PC-3 (cell line): ENCODE results near the gene PHRF1. TPM values are rescaled to one million over a fixed set of nuclear protein-coding genes. Genes with fewer than 3 reads are reported as not detected.

Source experiments
- ATAC-seq: fragments of 200-7000 bp; cut with Tn5 transposase; 2 replicates; pipeline ENCODE4 v1.9.1; 2020; ENCODE audit warnings: mild to moderate bottlenecking, moderate library complexity
- BruUV-seq: library from RNA; stranded (reverse); fragments of 400-500 nt; replicated peaks from 2 replicates; lab custom pipeline; 2021; lab: Mats Ljungman, UMichigan
- CTCF ChIA-PET: fragments of 300-600 bp; sonication (Branson Sonifier 250); formaldehyde crosslinking; loops from one replicate; lab custom pipeline; 2022; ENCODE audit warnings: antibody characterized with exemption; lab: Charles Lee
- POLR2A ChIA-PET: fragments of 300-600 bp; sonication (Branson Sonifier 250); formaldehyde crosslinking; loops from one replicate; lab custom pipeline; 2022; ENCODE audit warnings: antibody characterized with exemption; ENCODE audit not compliant: unreplicated experiment; lab: Charles Lee
- DNase-seq: peaks from one replicate; pipeline ENCODE4 v3.0.0-alpha.2; 2015
- H2AFZ ChIP-seq: fragments of 300-600 bp; sonication (generic); 2 replicates; pipeline ENCODE4 v1.6.0; 2016; ENCODE audit warnings: antibody characterized with exemption, low read length
- H3F3A ChIP-seq: fragments of 300-600 bp; sonication (generic); one replicate; pipeline ENCODE4 v1.6.0; 2017; ENCODE audit warnings: antibody characterized with exemption, low read length, control low read depth, mild to moderate bottlenecking; ENCODE audit not compliant: unreplicated experiment
- H3K27ac ChIP-seq: fragments of 300-600 bp; sonication (generic); 2 replicates; pipeline ENCODE4 v1.5.1; 2016; ENCODE audit warnings: mild to moderate bottlenecking, low read length
- H3K27me3 ChIP-seq: fragments of 300-600 bp; sonication (generic); 2 replicates; pipeline ENCODE4 v1.6.1; 2016; ENCODE audit warnings: low read length, mixed read lengths
- H3K36me3 ChIP-seq: fragments of 300-600 bp; sonication (generic); 2 replicates; pipeline ENCODE4 v1.6.1; 2016; ENCODE audit warnings: low read depth, mixed run types, low read length, mixed read lengths
- H3K4me1 ChIP-seq: fragments of 300-600 bp; sonication (generic); 2 replicates; pipeline ENCODE4 v1.5.1; 2016; ENCODE audit warnings: low read length; ENCODE audit not compliant: insufficient read depth
- H3K4me2 ChIP-seq: fragments of 300-600 bp; sonication (generic); 2 replicates; pipeline ENCODE4 v1.6.0; 2016; ENCODE audit warnings: low read length
- H3K4me3 ChIP-seq: fragments of 300-600 bp; sonication (generic); 2 replicates; pipeline ENCODE4 v1.5.1; 2016; ENCODE audit warnings: mild to moderate bottlenecking, low read length, mixed read lengths
- H3K79me2 ChIP-seq: fragments of 300-600 bp; sonication (generic); 2 replicates; pipeline ENCODE4 v1.6.1; 2017; ENCODE audit warnings: low read length, mixed read lengths
- H3K9ac ChIP-seq: fragments of 300-600 bp; sonication (generic); 2 replicates; pipeline ENCODE4 v1.6.0; 2016; ENCODE audit warnings: mild to moderate bottlenecking, low read length
- H3K9me2 ChIP-seq: fragments of 300-600 bp; sonication (generic); replicated peaks from 2 replicates; pipeline ENCODE4 v1.6.1; 2016; ENCODE audit warnings: mixed run types, low read length, mixed read lengths
- H3K9me3 ChIP-seq: fragments of 300-600 bp; sonication (generic); 2 replicates; pipeline ENCODE4 v1.6.1; 2016; ENCODE audit warnings: low read length, mixed read lengths
- H4K20me1 ChIP-seq: fragments of 300-600 bp; sonication (generic); 2 replicates; pipeline ENCODE4 v1.6.1; 2016; ENCODE audit warnings: low read length, mixed read lengths
- EZH2 ChIP-seq: fragments of 300-600 bp; sonication (generic); IDR thresholded peaks from one replicate; pipeline ENCODE4 v1.6.1; 2017; ENCODE audit warnings: antibody characterized with exemption, mild to moderate bottlenecking, low read length; ENCODE audit not compliant: unreplicated experiment
- EZH2phosphoT487 ChIP-seq: fragments of 300-600 bp; sonication (generic); IDR thresholded peaks from 2 replicates; pipeline ENCODE4 v1.6.1; 2018; ENCODE audit warnings: mild to moderate bottlenecking, antibody characterized with exemption, low read length, borderline replicate concordance
- intact Hi-C: fragments of 100-400 bp; cut with micrococcal nuclease; formaldehyde crosslinking; loops from 2 replicates; pipeline ENCODE4 v1.9.0; 2023
- total RNA-seq: library from RNA; depleted of rRNA; stranded (reverse); fragments of >200 nt; gene quantifications from 2 replicates; pipeline ENCODE4 v1.2.3, GENCODE V29; 2014
- TF ChIP-seq, protein P1 (sequence below): fragments of 300-600 bp; sonication (generic); conservative IDR thresholded peaks from 2 replicates; pipeline ENCODE4 v1.5.1; 2017; ENCODE audit warnings: antibody characterized with exemption, low read depth, mild to moderate bottlenecking, low read length

The PHRF1 gene
- total RNA-seq, 1 experiment from 2014 or later, result 41.4 TPM

GRCh38 chr11:556662-557256 lies 19.5 kb upstream of the PHRF1 start:
- Histone ChIP-seq H3K4me3 (no peak overlapping the region), H4K20me1 (no peaks in the 10 kb centered on the region), H3K27ac (no peak overlapping the region), H3K9ac (no peak overlapping the region), H3K9me3 (no peaks in the 10 kb centered on the region), H3K36me3 (no peaks in the 10 kb centered on the region), H3K79me2 (peaks cover 6% of the 10 kb centered on the region), H3K9me2 (no peaks in the 10 kb centered on the region), H3F3A (no peaks in the 10 kb centered on the region), H3K4me2 (no peak overlapping the region), H3K4me1 (peaks cover 8% of the 10 kb centered on the region), H2AFZ (no peak overlapping the region), H3K27me3 (peaks cover 6% of the 10 kb centered on the region; the same call in 1 of the 2 replicates)
- DNase-seq (no peak), ATAC-seq (no peak)
- ChIA-PET CTCF (no interaction called here), POLR2A (no interaction called here)
- intact Hi-C loops, result no loop called here
- TF ChIP-seq, protein P1, sequence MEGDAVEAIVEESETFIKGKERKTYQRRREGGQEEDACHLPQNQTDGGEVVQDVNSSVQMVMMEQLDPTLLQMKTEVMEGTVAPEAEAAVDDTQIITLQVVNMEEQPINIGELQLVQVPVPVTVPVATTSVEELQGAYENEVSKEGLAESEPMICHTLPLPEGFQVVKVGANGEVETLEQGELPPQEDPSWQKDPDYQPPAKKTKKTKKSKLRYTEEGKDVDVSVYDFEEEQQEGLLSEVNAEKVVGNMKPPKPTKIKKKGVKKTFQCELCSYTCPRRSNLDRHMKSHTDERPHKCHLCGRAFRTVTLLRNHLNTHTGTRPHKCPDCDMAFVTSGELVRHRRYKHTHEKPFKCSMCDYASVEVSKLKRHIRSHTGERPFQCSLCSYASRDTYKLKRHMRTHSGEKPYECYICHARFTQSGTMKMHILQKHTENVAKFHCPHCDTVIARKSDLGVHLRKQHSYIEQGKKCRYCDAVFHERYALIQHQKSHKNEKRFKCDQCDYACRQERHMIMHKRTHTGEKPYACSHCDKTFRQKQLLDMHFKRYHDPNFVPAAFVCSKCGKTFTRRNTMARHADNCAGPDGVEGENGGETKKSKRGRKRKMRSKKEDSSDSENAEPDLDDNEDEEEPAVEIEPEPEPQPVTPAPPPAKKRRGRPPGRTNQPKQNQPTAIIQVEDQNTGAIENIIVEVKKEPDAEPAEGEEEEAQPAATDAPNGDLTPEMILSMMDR, result no peak
- TF ChIP-seq EZH2, result no peak
- BruUV-seq, result no TSS peak

GRCh38 chr11:557328-558132 lies 18.7 kb upstream of the PHRF1 start:
- no peak overlapping the region for H3K27ac ChIP-seq
- ChIA-PET POLR2A (no interaction called here), CTCF (no interaction called here)
- peaks cover 14% of the 10 kb centered on the region for H3K4me1 ChIP-seq
- H3K27me3 ChIP-seq, result peaks cover 6% of the 10 kb centered on the region; the same call in 1 of the 2 replicates
- no peak overlapping the region for H3K4me2 ChIP-seq
- H3K9ac ChIP-seq, result no peak overlapping the region
- no peaks in the 10 kb centered on the region for H4K20me1 ChIP-seq
- ATAC-seq (no peak), DNase-seq (no peak)
- H3K79me2 ChIP-seq, result peaks cover 14% of the 10 kb centered on the region
- no peak overlapping the region for H2AFZ ChIP-seq
- no peaks in the 10 kb centered on the region for H3K36me3 ChIP-seq
- intact Hi-C loops, result no loop called here
- no peak for TF ChIP-seq EZH2
- TF ChIP-seq, protein P1, result no peak
- BruUV-seq, result no TSS peak
- no peaks in the 10 kb centered on the region for H3K9me2 ChIP-seq
- H3K9me3 ChIP-seq, result no peaks in the 10 kb centered on the region
- no peaks in the 10 kb centered on the region for H3F3A ChIP-seq
- H3K4me3 ChIP-seq, result no peak overlapping the region

GRCh38 chr11:558503-558902 lies 17.8 kb upstream of the PHRF1 start:
- no TSS peak for BruUV-seq
- Histone ChIP-seq H3K9me3 (no peaks in the 10 kb centered on the region), H3K27ac (no peak overlapping the region), H3K27me3 (peaks cover 6% of the 10 kb centered on the region; the same call in 1 of the 2 replicates), H3K9ac (no peak overlapping the region), H3K9me2 (no peaks in the 10 kb centered on the region), H3K36me3 (no peaks in the 10 kb centered on the region), H3K4me1 (peaks cover 15% of the 10 kb centered on the region), H3K4me3 (no peak overlapping the region), H3K79me2 (peaks cover 23% of the 10 kb centered on the region), H3F3A (no peaks in the 10 kb centered on the region), H2AFZ (no peak overlapping the region), H3K4me2 (no peak overlapping the region), H4K20me1 (no peaks in the 10 kb centered on the region)
- POLR2A ChIA-PET, result no interaction called here
- DNase-seq (no peak), ATAC-seq (no peak)
- intact Hi-C loops, result no loop called here
- no peak for TF ChIP-seq EZH2
- no peak for TF ChIP-seq EZH2phosphoT487
- TF ChIP-seq, protein P1, result no peak
- CTCF ChIA-PET, result no interaction called here
